SK-N-MC (cell line): ENCODE measurements around the gene GNA14.

ENCODE experiments used
- EZH2 ChIP-seq: fragments of 200-600 bp; sonication (generic); IDR thresholded peaks from one replicate; pipeline ENCODE4 v1.6.1; 2017; ENCODE audit warnings: antibody characterized with exemption
- POLR2AphosphoS5 ChIP-seq: IDR thresholded peaks from 2 replicates; pipeline ENCODE4 v1.6.1; 2012; ENCODE audit warnings: mild to moderate bottlenecking, low read depth, low read length, borderline replicate concordance

DNA sequence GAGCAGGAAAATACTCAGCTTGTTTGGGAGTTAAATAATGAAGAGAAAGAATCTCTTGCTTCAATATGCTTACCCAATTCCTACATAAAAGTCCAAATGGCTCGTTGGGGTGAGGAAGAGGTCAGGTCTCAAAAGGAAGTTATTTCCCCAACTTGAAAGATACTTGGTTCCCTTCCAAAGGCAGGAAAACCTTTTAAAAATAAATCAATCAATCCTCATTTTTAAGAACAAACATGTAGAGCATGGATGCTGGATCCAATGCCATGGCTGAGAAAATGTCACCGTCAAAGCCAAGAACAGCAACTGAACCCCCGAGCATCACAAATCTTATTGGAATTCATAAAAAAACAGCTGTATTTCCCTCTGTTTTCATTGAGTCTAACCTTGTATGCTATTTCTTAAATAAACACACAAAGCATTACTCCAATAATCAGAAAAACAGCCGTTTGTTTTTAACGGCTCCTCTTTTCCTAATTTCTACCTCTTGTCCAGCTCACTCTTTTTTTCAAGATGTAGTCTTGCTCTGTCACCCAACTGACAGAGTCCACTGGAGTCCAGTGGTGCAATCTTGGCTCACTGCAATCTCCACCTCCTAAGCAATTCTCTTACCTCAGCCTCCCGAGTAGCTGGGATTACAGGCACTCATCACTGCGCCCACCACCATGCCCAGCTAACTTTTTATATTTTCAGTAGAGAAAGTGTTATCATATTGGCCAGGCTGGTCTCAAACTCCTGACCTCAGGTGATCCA is 140.7 kb downstream of the GNA14 start:
- TF ChIP-seq POLR2AphosphoS5 (no peak), EZH2 (no peak)
